ENCODE results near the gene TOR1A.
"Not testable (repeated sequence)": the region's sequence is repeated elsewhere in the genome, so short reads cannot be mapped to it uniquely, and the experiment has no call there.

TOR1A gene

DNA sequence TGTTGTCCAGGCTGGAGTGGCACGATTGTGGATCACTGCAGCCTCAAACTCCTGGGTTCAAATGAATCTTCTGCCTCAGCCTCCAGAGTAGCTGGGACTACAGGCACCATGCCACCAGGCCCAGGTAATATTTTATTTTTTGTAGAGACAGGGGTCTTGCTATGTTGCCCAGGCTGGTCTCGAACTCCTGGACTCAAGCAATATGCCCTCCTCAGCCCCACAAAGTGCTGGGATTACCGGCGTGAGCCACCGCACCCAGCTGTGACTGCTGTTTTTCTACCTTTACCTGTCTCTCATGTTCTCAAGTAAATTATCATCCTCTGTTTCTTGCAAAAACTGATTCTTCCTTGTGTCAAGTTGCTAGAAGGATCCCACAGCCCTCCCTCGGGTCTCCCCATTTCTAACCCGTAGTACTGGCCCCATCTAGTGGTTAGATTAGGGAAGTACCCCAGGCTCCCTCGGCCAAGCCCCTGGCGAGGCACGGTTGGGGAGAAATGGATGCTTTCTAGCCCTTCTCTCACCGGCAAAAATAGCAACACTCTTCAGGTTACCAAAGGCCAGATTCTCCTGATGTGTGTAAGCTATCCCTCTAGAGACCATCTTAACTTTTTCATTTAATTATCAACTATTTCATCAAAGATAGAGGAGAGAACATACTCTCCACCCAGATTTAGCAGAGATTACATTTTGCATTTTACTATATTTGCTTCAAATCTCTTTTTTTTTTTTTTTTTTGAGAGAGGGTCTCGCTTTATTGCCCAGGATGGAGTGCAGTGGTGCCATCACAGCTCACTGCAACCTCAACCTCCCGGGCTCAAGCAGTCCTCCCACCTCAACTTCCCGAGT lies 40.2 kb downstream of the TOR1A start:
- Mint-ChIP-seq H3K4me3 (no peak overlapping the region), H3K4me1 (peaks cover 14% of the 10 kb centered on the region), H3K27ac (peak overlapping the region in 1 of 2 donors; percentile 3), H3K9me3 (no peaks in the 10 kb centered on the region), H3K27me3 (peaks cover 39% of the 10 kb centered on the region)
- peak; percentile 95 for ATAC-seq
- peak; percentile 76 to 81 for DNase-seq

DNA sequence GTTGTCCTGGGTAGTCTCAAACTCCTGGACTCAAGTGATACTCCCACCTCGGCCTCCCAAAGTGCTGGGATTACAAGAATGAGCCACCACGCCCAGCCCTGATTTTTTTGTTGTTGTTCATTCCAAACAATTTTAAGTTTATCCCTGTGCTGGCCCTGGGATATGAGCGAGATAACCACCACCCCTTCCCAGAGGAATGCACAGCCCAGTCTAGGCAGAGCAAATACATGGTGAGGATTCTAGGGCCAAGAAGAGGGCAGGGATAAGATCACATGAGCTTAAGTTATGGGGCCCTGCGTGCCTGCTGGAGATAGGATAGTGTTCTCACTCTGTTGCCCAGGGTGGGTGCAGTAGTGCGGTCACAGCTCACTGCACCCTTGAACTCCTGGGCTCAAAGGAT lies 42.0 kb downstream of the TOR1A start:
- no peak for DNase-seq
- peaks cover 39% of the 10 kb centered on the region for H3K27me3 Mint-ChIP-seq
- no peak overlapping the region for H3K27ac Mint-ChIP-seq
- H3K4me3 Mint-ChIP-seq: no peak overlapping the region
- no peak for ATAC-seq
- no peaks in the 10 kb centered on the region for H3K9me3 Mint-ChIP-seq
- peaks cover 26% of the 10 kb centered on the region for H3K4me1 Mint-ChIP-seq

GRCh38 chr9:129781131-129781530 lies 42.8 kb downstream of the TOR1A start:
- Mint-ChIP-seq H3K9me3 (no peaks in the 10 kb centered on the region), H3K27ac (no peak overlapping the region), H3K4me3 (no peak overlapping the region), H3K4me1 (peaks cover 33% of the 10 kb centered on the region), H3K27me3 (peaks cover 36% of the 10 kb centered on the region)
- DNase-seq: no peak
- ATAC-seq: no peak

GRCh38 chr9:129779560-129780190 lies 44.3 kb downstream of the TOR1A start:
- DNase-seq: no peak
- Mint-ChIP-seq H3K4me3 (no peak overlapping the region), H3K4me1 (peaks cover 33% of the 10 kb centered on the region), H3K27me3 (peaks cover 36% of the 10 kb centered on the region), H3K9me3 (no peaks in the 10 kb centered on the region), H3K27ac (no peak overlapping the region)
- no peak for ATAC-seq

DNA sequence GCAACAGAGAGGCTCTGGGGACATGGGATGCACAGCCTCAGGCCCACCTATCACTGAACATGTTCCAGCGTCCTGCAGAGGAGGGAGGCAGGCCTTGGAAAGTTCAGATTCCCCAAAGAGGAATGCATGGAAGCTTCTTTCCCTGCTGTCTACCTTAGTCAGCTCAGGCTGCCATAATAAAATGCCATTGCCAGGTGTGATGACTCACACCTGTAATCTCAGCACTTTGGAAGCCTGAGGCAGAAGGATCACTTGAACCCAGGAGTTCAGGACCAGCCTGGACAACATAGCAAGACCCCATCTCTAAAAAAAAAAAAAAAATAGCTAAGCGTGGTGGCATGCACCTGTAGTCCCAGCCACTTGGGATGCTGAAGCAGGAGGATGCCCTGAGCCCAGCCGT lies 45.5 kb downstream of the TOR1A start:
- no peaks in the 10 kb centered on the region for H3K9me3 Mint-ChIP-seq
- H3K27ac Mint-ChIP-seq: no peak overlapping the region
- ATAC-seq: no peak
- no peak for DNase-seq
- no peak overlapping the region for H3K4me3 Mint-ChIP-seq
- peaks cover 27% of the 10 kb centered on the region for H3K4me1 Mint-ChIP-seq
- H3K27me3 Mint-ChIP-seq: peaks cover 36% of the 10 kb centered on the region

DNA sequence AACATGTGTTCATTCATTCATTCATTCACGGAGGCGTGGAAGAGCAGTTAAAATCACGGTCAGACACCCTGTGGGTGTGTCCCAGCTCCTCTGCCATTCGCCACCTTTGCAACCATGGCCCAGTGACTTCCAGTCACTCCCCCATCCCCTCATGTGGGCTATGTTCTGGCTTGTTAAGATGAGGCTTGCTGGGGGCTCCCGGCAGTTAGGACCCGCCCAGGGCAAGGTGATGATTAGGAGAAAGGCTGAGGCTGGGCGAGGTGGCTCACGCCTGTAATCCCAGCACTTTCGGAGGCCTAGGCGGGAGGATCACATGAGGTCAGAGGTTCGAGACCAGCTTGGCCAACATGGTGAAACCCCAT lies 46.2 kb downstream of the TOR1A start:
- Mint-ChIP-seq H3K27me3 (peaks cover 36% of the 10 kb centered on the region), H3K4me3 (peak overlapping the region; percentile 63 to 78), H3K9me3 (no peaks in the 10 kb centered on the region), H3K27ac (no peak overlapping the region), H3K4me1 (peaks cover 27% of the 10 kb centered on the region)
- ATAC-seq (peak; percentile 56), DNase-seq (peak in 1 of 2 donors; percentile 17)

DNA sequence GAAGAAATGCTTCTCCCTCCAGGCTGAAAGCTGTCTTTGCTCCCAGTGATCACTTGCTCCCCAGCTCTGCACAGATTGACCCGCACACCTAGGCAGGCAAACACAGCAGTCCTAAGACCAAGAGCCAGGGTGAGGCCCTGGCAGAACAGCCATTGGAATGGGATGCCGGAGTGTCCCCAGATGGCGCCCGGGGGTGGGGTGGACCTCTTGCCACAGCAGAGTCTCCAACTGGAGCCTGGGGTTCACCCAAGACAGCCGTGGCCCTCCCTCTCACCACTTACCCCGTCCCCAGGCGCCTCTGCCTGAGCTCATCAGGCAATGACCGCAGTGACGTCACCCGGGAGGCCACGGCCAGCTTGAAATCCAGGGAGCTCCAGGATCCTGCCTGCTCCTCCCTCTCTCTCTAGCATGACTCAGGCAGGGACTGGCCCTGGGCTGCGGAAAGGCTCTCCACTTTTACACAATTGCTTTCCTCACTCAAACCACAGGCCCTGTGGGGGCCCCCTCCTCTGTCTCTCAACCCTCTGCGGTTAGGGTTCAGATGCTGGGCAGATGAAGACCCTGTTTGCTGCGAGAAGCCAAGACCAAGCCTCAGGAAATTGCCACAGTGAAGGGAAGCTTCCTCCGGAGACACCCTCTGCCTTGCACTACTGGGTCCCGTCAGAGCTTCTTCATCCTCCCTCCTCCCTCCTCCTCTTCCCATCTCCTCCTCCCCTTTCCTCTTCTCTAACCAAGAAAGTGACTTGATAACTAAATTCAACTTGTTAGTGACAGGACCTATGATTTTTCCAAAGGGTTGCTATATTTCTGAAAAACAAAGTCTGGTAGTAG lies 46.8 kb downstream of the TOR1A start:
- peaks cover 33% of the 10 kb centered on the region for H3K27me3 Mint-ChIP-seq
- peaks cover 27% of the 10 kb centered on the region for H3K4me1 Mint-ChIP-seq
- DNase-seq: peak; percentile 49 to 86
- peak overlapping the region; percentile 63 to 78 for H3K4me3 Mint-ChIP-seq
- peak; percentile 91 for ATAC-seq
- H3K9me3 Mint-ChIP-seq: no peaks in the 10 kb centered on the region
- H3K27ac Mint-ChIP-seq: peak overlapping the region in 1 of 2 donors; percentile 48

DNA sequence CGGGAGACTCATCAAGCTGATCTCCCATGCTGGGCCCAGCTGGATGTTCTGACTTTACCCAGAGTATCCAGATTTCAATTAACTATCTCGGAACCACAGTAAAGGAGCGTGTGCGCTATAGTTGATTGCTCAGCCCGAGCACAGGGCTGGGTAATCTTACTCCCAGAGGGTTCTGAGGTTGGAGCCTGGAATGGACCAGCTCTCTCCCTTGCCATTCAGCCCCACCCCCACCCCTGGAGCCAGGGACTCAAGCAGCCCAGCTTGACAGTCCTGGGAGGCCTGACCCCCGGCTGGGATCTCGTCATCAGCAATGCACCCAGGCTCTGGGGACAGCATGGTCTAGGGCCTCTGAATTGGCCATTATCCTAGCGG lies 47.4 kb downstream of the TOR1A start:
- H3K4me1 Mint-ChIP-seq: peaks cover 27% of the 10 kb centered on the region
- H3K27ac Mint-ChIP-seq: peak overlapping the region in 1 of 2 donors; percentile 48
- no peaks in the 10 kb centered on the region for H3K9me3 Mint-ChIP-seq
- DNase-seq (no peak), ATAC-seq (no peak)
- H3K27me3 Mint-ChIP-seq: peaks cover 28% of the 10 kb centered on the region
- H3K4me3 Mint-ChIP-seq: peak overlapping the region; percentile 63 to 78

GRCh38 chr9:129776096-129776495 lies 47.8 kb downstream of the TOR1A start:
- H3K4me1 Mint-ChIP-seq: peaks cover 26% of the 10 kb centered on the region
- not testable (repeated sequence) for H3K4me3 Mint-ChIP-seq, H3K27ac Mint-ChIP-seq, ATAC-seq, H3K9me3 Mint-ChIP-seq, DNase-seq
- peaks cover 28% of the 10 kb centered on the region for H3K27me3 Mint-ChIP-seq

DNA sequence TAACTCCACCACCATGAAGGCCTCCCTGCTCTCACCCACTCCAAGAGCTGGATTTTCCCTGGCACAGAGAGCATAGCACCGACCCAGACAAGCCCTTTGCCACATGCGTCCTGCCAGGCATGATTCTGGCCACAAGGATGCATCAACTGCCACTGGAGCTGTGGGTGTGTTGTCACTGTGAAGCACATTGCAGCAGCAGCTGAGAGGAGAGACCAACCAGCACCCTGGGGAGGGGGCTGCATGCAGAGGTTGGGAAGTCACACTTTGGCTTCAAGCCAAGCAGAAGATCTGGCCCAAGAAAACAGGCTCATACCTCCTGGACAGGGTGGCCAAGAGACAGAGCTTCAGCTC lies 48.5 kb downstream of the TOR1A start:
- no peaks in the 10 kb centered on the region for H3K9me3 Mint-ChIP-seq
- DNase-seq (no peak), ATAC-seq (no peak)
- H3K4me3 Mint-ChIP-seq: no peak overlapping the region
- peaks cover 28% of the 10 kb centered on the region for H3K27me3 Mint-ChIP-seq
- H3K4me1 Mint-ChIP-seq: peaks cover 19% of the 10 kb centered on the region
- no peak overlapping the region for H3K27ac Mint-ChIP-seq

DNA sequence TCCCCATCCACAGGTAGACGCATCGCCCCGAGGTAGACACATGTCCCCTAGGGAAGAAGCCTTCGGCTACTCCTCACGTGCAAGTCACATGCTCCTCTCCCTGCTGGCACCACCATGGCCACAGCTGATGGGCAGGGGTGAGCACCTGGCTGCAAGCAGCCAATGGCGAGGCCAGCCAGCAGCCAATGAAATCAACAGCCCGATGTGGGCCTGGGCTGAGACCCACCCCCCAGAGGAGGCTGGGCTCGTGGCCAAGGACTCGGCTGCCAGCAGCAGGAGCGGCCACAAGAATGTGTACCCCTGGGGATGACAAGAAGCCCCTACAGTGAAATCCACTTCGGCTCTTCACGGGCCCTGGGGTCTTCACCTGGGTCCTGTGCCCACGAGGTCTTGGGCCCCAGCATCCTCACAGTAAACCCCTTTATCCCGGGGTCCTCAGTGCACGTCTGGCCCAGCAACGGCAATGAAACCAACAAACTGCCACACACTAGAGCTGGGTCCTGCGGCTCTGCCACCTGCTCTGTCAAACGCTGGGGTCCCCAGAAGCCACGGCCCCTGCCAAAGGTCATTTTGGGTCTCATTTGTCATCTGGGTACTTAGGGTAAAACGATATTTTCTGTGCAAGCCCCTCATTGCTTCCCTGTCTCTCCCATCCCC lies 49.0 kb downstream of the TOR1A start:
- H3K9me3 Mint-ChIP-seq: no peaks in the 10 kb centered on the region
- DNase-seq: no peak
- peaks cover 26% of the 10 kb centered on the region for H3K27me3 Mint-ChIP-seq
- peaks cover 19% of the 10 kb centered on the region for H3K4me1 Mint-ChIP-seq
- ATAC-seq: no peak
- no peak overlapping the region for H3K4me3 Mint-ChIP-seq
- no peak overlapping the region for H3K27ac Mint-ChIP-seq

GRCh38 chr9:129773262-129774048 lies 50.5 kb downstream of the TOR1A start:
- Mint-ChIP-seq H3K9me3 (no peaks in the 10 kb centered on the region), H3K27me3 (peaks cover 16% of the 10 kb centered on the region), H3K27ac (peak overlapping the region in 1 of 2 donors; percentile 5), H3K4me1 (peaks cover 19% of the 10 kb centered on the region), H3K4me3 (no peak overlapping the region)
- ATAC-seq (no peak), DNase-seq (no peak)

DNA sequence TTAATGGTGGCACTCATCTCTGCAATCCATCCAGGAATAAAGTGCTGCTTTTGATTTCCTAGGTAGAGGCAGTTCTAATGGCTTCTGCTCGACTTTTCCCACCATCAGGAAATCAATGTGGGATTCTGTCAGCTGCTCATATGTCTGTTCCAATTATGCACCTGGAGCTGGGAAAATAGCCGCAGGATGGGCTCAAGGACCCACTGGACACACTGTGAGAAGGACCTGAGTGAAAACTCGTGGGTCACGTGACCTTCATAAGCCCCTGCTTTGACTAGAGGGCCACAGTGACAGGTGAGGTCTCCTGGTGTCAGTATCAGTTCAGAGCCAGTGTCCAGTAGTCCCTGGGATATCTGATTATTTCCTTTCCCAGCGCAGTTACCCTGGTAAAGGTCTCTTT lies 53.2 kb downstream of the TOR1A start:
- ATAC-seq (no peak), DNase-seq (no peak)
- H3K27me3 Mint-ChIP-seq: no peaks in the 10 kb centered on the region
- no peaks in the 10 kb centered on the region for H3K9me3 Mint-ChIP-seq
- no peak overlapping the region for H3K27ac Mint-ChIP-seq
- H3K4me1 Mint-ChIP-seq: no peaks in the 10 kb centered on the region
- no peak overlapping the region for H3K4me3 Mint-ChIP-seq

DNA sequence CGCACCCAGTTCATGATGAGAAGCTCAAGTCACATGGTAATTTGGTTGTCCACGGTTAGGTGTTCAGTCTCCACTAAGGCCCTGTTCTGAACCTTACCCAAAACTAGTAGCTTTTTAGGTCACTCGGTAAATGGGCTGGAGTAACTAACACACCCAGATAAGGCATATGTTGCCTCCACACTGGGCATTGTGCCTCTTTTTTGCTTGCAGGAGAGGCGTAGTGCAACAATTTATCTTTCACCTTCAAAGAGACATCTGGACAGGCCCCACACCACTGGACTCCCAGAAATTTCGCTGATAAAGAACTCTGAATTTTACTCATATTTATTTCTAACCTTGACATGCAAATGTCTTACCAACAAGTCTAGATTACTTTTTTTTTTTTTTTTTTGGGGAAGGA lies 54.3 kb downstream of the TOR1A start:
- H3K4me1 Mint-ChIP-seq: no peaks in the 10 kb centered on the region
- DNase-seq (no peak), ATAC-seq (no peak)
- no peak overlapping the region for H3K4me3 Mint-ChIP-seq
- no peaks in the 10 kb centered on the region for H3K9me3 Mint-ChIP-seq
- no peaks in the 10 kb centered on the region for H3K27me3 Mint-ChIP-seq
- no peak overlapping the region for H3K27ac Mint-ChIP-seq

DNA sequence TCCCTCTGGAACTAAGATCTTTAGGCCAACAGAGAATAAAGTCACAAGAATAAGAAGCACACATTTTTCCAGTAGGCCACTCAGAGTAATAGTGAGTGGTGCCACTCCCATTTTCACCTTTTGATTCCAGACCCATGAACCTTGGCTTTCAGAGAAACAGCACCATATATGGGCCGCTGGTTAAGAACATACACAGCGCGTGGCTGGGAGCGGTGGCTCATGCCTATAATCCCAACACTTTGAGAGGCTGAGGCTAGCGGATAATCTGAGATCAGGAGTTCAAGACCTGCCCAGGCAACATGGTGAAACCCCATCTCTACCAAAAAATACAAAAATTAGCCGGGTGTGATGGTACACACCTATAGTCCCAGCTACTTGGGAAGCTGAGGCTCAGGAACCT lies 55.5 kb downstream of the TOR1A start:
- ATAC-seq (no peak), DNase-seq (no peak)
- Mint-ChIP-seq H3K4me3 (no peak overlapping the region), H3K27me3 (no peaks in the 10 kb centered on the region), H3K9me3 (no peaks in the 10 kb centered on the region), H3K4me1 (no peaks in the 10 kb centered on the region), H3K27ac (no peak overlapping the region)

All from stimulated activated naive CD8-positive, alpha-beta T cell treated with anti-CD3 and anti-CD28 coated beads, Interleukin-15, amount 100 ng/mL, for 72 hours (primary cell).